Right lobe of liver (tissue), 6 donors: ENCODE data around the gene EID1. TPM values are rescaled to one million over a fixed set of nuclear protein-coding genes. Genes with fewer than 3 reads are reported as not detected.

Source experiments
- ATAC-seq, 4 donors: fragments of 200-7000 bp; cut with Tn5 transposase; one replicate each; pipeline ENCODE4 v1.9.1; 2020; ENCODE audit warnings: mild to moderate bottlenecking in 4 of 4, moderate library complexity in 4 of 4
- DNase-seq, 3 donors: peaks; one replicate each; pipeline ENCODE4 v3.0.0-alpha.2; 2020
- H3K27ac ChIP-seq, 3 donors: fragments of 200-600 bp; one replicate each; pipeline ENCODE4 v1.8.0; 2022
- H3K27me3 ChIP-seq, 2 donors: fragments of 200-600 bp; one replicate each; pipeline ENCODE4 v1.8.0; 2022
- H3K36me3 ChIP-seq, 4 donors: fragments of 200-600 bp; sonication (generic) in 1 of 4; one replicate each; pipeline versions ENCODE4 v1.5.1 to v1.8.0; 2017 to 2022; ENCODE audit warnings: control low read depth in 1 of 4
- H3K4me1 ChIP-seq, 4 donors: fragments of 200-600 bp; sonication (generic) in 1 of 4; one replicate each; pipeline versions ENCODE4 v1.5.1 to v1.8.0; 2017 to 2022; ENCODE audit warnings: control low read depth in 1 of 4
- H3K4me3 ChIP-seq, 3 donors: fragments of 200-600 bp; one replicate each; pipeline ENCODE4 v1.8.0; 2022
- H3K9me3 ChIP-seq, 4 donors: fragments of 200-600 bp; sonication (generic) in 1 of 4; one replicate each; pipeline versions ENCODE4 v1.5.1 to v1.8.0; 2017 to 2022; ENCODE audit warnings: control low read depth in 1 of 4
- POLR2A ChIP-seq: fragments of 450-650 bp; IDR thresholded peaks from one replicate; pipeline ENCODE4 v1.6.1; 2017; ENCODE audit warnings: antibody characterized with exemption, mild to moderate bottlenecking
- WGBS: methylation state at CpG from one replicate; pipeline ENCODE4 v1.1.6; 2018; ENCODE audit warnings: low coverage, low lambda C conversion rate; ENCODE audit not compliant: insufficient coverage; ENCODE audit errors: missing lambda C conversion rate; 5-methylcytosine and 5-hydroxymethylcytosine counted together
- intact Hi-C, 2 donors: fragments of 100-400 bp; cut with DNase I; formaldehyde crosslinking; loops; one replicate each; pipeline versions ENCODE4 v1.11.2 to v1.14.1; 2022
- total RNA-seq, 6 experiments: library from RNA; depleted of rRNA in 2 of 6; stranded (reverse); fragments of >200 nt in 2 of 6; fragmentation: NEBNext Ultra II Directional in 3 of 6; extraction: Animal tissue kit (Norgen Biotek cat#: 25700) in 3 of 6; gene quantifications; one replicate each; pipeline versions ENCODE4 v1.1.0 to v1.2.4, GENCODE V29; 2016 to 2023
- TF ChIP-seq, protein P1 (sequence below), 4 donors: fragments of 200-600 bp in 3 of 4; fragments of 450-650 bp in 1 of 4; IDR thresholded peaks; one replicate each; pipeline versions ENCODE4 v1.5.1 to v1.8.0; 2016 to 2022; ENCODE audit warnings: antibody characterized with exemption in 4 of 4, mild to moderate bottlenecking in 2 of 4
- donor health status: DM: no; HTN: yes; CAD: no.
- donor health status: DM: no; HTN: no; CAD: no.
- donor health status: DM: no; HTN: no; CAD: no.
- donor health status: DM: no; HTN: yes; CAD: no.
- donor health status: DM: no; HTN: yes; CAD: no.

EID1 gene
- total RNA-seq, 6 experiments from 2014 or later = 33.6 to 69.3 (median 47.5) TPM

- DNase-seq = no peak
- Histone ChIP-seq H3K36me3 (no peaks in the 10 kb centered on the region), H3K4me3 (no peak overlapping the region), H3K27ac (no peak overlapping the region), H3K9me3 (no peaks in the 10 kb centered on the region), H3K27me3 (no peaks in the 10 kb centered on the region), H3K4me1 (no peaks in the 10 kb centered on the region)
- WGBS = 51% methylated on average over 12 of the region's 13 CpGs
- ATAC-seq = no peak
- intact Hi-C loops = no loop called here
- TF ChIP-seq, protein P1, sequence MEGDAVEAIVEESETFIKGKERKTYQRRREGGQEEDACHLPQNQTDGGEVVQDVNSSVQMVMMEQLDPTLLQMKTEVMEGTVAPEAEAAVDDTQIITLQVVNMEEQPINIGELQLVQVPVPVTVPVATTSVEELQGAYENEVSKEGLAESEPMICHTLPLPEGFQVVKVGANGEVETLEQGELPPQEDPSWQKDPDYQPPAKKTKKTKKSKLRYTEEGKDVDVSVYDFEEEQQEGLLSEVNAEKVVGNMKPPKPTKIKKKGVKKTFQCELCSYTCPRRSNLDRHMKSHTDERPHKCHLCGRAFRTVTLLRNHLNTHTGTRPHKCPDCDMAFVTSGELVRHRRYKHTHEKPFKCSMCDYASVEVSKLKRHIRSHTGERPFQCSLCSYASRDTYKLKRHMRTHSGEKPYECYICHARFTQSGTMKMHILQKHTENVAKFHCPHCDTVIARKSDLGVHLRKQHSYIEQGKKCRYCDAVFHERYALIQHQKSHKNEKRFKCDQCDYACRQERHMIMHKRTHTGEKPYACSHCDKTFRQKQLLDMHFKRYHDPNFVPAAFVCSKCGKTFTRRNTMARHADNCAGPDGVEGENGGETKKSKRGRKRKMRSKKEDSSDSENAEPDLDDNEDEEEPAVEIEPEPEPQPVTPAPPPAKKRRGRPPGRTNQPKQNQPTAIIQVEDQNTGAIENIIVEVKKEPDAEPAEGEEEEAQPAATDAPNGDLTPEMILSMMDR (IDR thresholded peaks at IDR 0.05) = no peak
- TF ChIP-seq POLR2A = no peak
Measured at GRCh38 chr15:48896869-48897814, 19.2 kb downstream of the EID1 start.

DNA sequence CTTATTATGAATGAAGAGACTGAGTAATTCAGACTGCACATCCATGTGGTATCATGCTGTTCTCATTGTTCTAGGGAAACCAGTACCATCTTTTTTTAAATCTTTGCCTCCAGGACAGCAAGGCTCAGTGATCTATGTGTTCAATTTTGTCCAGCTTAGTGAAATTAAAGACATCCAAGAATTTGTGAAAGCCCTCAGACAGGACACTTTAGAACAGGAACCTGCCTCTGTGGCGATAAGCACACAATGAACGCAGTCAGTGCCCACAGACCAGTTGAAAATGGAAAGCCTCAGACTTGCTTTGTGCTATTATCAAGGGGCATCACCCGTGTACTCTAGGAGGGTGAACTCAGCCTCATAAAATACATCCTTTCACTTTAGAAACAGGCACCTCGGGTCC, 20.1 kb downstream of the EID1 start:
- 43% methylated on average over 4 of the region's 4 CpGs for WGBS
- Histone ChIP-seq H3K9me3 (no peaks in the 10 kb centered on the region), H3K27ac (no peak overlapping the region), H3K27me3 (no peaks in the 10 kb centered on the region), H3K4me3 (no peak overlapping the region), H3K36me3 (no peaks in the 10 kb centered on the region), H3K4me1 (no peaks in the 10 kb centered on the region)
- TF ChIP-seq POLR2A = no peak
- TF ChIP-seq, protein P1 (IDR thresholded peaks at IDR 0.05) = no peak
- no peak for DNase-seq
- no peak for ATAC-seq
- intact Hi-C loops = no loop called here

GRCh38 chr15:48898446-48898845, 20.5 kb downstream of the EID1 start:
- Histone ChIP-seq H3K4me1 (no peaks in the 10 kb centered on the region), H3K27me3 (no peaks in the 10 kb centered on the region), H3K4me3 (no peak overlapping the region), H3K27ac (no peak overlapping the region), H3K36me3 (no peaks in the 10 kb centered on the region), H3K9me3 (no peaks in the 10 kb centered on the region)
- DNase-seq (no peak), ATAC-seq (no peak)
- intact Hi-C loops = no loop called here
- no peak for TF ChIP-seq POLR2A
- TF ChIP-seq, protein P1 (IDR thresholded peaks at IDR 0.05) = no peak
- 25% methylated on average over 2 of the region's 2 CpGs for whole genome bisulfite sequencing

GRCh38 chr15:48899793-48900192, 21.9 kb downstream of the EID1 start:
- no peak for ATAC-seq
- Histone ChIP-seq H3K27ac (no peak overlapping the region), H3K27me3 (no peaks in the 10 kb centered on the region), H3K4me3 (no peak overlapping the region), H3K36me3 (no peaks in the 10 kb centered on the region), H3K4me1 (no peaks in the 10 kb centered on the region), H3K9me3 (no peaks in the 10 kb centered on the region)
- intact Hi-C loops = no loop called here
- no peak for DNase-seq
- TF ChIP-seq, protein P1 (IDR thresholded peaks at IDR 0.05) = no peak
- no peak for TF ChIP-seq POLR2A
- WGBS = 84% methylated on average over 4 of the region's 4 CpGs
